Lower leg skin (tissue), 3 donors: ENCODE data around the gene XRCC1.

ENCODE experiments used
- CTCF ChIP-seq, 3 donors: fragments of 450-650 bp; IDR thresholded peaks; one replicate each; pipeline ENCODE4 v1.5.1; 2016; ENCODE audit warnings: antibody characterized with exemption in 3 of 3, mild to moderate bottlenecking in 3 of 3, moderate library complexity in 2 of 3
- POLR2A ChIP-seq, 2 donors: fragments of 450-650 bp; IDR thresholded peaks; one replicate each; pipeline ENCODE4 v1.6.1; 2016 to 2017; ENCODE audit warnings: antibody characterized with exemption in 2 of 2, mild to moderate bottlenecking in 1 of 2, moderate library complexity in 1 of 2

DNA sequence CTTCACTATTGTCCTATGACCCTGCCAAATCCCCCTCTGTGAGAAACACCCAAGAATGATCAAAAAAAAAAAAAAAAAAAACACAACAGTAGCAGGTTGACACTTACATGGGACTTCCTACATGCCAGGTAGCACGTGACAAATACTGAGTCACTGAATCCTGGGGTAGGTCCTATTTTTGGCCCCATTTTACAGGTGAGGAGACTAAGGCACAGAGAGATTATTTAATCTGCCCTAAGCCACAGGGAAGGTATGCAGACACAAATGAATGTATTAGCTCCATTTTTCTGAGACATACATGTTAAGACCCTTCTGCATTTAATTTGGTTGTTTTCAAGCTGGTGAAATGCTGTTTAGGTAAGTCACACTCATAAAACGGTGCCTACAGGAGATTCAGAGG is 26.6 kb downstream of the XRCC1 start:
- TF ChIP-seq CTCF (IDR thresholded peaks at IDR 0.05) (no peak), POLR2A (IDR thresholded peaks at IDR 0.05) (no peak)
